NAMALWA (cell line): Measurements from ENCODE around the gene SYT12.
"Not testable (repeated sequence)": the region's sequence is repeated elsewhere in the genome, so short reads cannot be mapped to it uniquely, and the experiment has no call there.

ENCODE experiments used
- DNase-seq: peaks from one replicate; pipeline ENCODE4 v3.0.0-alpha.2; 2015; ENCODE audit warnings: low spot score

SYT12 gene

GRCh38 chr11:66999555-66999954, 23.4 kb upstream of the SYT12 start:
- DNase-seq, result no peak

- no peak for DNase-seq
Observed at GRCh38 chr11:67001332-67001731, 21.6 kb upstream of the SYT12 start.

GRCh38 chr11:67002297-67002913, 20.5 kb upstream of the SYT12 start:
- no peak for DNase-seq

DNA sequence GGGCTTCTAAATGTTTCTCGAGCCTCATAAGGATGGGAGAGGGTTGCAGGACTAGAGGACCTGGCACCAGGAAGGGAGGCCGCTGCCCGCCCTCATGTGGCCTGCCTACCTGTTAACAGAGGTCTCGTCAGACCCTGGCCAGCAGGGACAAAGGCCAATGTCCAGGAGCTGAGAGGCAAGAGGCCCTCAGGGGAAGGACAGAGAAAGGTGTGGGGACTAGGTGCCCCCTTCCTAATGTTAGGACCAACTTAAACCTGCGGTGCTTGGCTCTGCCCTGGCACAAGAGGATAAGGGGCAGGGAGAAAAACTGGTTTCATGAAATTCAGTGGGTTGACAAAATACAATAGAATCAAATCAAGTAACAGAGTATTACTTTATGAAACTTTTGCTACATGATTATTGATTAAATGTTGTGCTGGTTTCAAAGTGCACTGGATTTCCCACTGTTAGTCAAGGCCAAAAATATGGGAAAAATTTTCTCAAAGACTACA, 20.0 kb upstream of the SYT12 start:
- DNase-seq, result no peak

DNA sequence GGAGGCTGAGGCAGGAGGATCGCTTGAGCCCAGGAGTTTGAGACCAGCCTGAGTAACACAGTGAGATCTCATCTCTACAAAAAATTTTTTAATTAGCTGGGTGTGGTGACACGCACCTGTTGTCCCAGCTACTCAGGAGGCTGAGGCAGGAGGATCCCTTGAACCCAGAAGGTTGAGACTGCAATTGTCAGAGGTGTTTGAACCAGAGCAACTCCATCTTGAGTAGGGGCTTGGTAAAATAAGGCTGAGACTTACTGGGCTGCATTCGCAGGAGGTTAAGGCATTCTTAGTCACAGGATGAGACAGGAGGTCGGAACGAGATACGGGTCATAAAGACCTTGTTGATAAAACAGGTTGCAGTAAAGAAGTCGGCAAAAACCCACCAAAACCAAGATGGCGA, 17.7 kb upstream of the SYT12 start:
- not testable (repeated sequence) for DNase-seq

- peak; percentile 93 for DNase-seq
Observed at GRCh38 chr11:67006029-67006884, 16.7 kb upstream of the SYT12 start.

DNA sequence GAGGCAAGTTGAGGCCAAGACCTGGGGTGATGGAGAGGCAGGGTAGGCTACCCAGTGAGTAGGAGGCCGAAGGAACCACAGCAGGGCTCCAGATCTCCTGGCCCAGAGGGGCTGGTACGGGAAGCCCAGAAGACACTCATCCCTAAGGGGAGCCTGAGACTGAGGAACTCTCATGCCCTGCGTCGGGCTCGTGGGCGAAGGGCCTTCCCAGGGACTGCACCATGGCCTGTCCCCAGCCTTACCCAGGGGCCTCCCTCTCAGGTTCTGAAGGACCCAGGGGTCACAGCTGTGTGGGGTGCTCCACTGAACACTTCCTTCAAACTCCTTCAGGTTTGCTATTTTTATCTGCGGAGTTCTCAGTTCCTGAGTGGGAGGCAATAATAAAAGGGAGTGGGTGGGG, 15.8 kb upstream of the SYT12 start:
- no peak for DNase-seq

DNA sequence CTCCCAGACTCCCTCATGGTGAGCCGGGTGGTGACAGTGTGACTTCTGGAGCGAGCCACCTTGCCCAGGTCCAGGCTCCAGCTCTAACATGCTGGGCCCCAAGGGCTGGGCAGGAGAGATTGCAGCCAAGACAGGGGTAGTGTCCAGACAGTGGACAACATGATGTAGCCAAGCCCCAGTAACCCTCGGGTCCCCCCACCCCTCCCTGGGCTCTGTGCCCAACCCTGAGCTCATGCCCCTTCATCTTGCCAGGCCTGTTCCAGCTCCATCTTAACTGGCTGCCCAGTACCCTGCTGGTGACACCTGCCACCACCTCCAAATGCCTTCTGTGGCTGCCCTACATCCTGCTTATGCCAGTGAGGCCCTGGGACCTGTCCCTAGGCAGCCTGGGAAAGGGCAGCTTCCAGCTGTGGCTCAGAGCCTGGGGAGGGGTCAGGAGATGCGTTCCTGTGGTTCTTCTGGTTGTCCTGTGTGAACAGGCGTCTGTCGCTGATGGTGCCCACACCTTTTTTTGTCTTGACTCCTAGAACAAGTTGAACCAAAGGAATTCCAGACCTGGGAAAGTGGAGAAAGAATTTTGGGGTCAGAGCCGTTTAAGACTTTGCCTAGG, 12.5 kb upstream of the SYT12 start:
- DNase-seq, result no peak

- no peak for DNase-seq
Observed at GRCh38 chr11:67013511-67014045, 9.4 kb upstream of the SYT12 start.

DNA sequence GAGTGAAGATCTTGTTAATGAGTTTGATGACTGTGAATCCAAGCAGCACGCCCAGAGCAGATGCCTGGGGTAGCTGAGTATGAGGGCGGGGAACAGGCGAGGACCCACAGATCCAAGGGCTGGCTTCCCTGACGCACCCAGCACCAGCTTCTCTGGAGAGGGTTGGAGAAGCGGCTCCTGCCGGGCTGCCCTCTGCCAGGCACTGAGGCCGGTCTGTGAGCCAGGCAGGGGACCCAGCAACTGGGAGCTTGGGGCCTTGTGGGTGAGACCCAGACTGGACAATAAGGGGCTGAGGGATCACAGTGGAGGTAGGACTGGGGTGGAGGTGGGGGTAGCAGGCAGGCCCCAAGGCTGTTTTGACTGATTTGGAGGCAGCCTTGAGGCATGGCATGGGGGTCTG, 8.6 kb upstream of the SYT12 start:
- DNase-seq, result no peak

DNA sequence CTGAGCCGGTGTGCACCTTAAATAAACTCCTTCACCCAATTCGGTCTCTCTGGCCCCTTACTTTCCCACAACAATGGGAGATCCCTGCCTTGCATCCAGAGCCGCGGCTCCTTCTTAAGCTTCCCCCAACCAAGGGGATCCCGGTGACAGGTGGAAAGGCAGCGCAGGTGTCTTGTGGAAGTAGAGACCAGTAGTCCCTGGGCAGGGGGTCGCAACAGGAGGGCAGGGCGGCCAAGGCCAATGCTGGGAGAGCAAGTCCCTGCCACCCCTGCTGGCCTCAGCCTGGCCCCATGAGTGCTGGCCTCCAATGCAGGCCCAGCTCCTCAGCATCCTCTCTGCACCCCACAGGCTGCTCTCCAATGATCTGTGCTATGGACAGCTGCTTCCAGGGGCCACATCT, 7.9 kb upstream of the SYT12 start:
- no peak for DNase-seq

- no peak for DNase-seq
Observed at GRCh38 chr11:67016550-67016949, 6.4 kb upstream of the SYT12 start.

- no peak for DNase-seq
Observed at GRCh38 chr11:67020949-67021348, 2.0 kb upstream of the SYT12 start.

DNA sequence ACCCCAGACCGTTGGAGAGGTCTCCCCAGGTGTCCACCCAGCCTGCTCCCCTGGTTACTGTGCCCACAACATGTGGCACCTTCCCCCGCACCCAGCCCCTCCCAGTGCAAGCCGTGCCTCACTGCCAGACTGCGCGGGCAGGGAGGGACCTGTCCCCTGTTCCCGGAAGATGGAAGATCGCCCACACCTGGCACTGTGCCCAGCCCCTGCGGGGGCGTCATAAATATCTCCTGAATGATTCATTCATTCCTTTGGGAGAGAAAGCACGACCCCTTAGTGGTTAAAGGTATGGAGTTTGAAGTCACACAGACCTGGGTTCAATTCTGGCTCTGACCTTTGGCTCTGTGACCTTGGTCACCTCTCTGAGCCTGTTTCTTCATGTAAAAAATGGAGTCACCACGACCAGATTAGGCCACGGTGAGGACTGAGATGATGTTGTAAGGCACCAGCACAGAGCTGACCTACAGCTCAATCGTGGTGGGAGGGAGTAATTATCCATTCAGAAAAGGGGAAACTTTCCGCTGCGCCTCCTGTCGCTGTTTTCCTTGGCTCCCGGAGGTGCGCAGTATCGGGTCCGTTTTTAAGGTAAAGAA, 497 bp upstream of the SYT12 start:
- DNase-seq, result no peak

- DNase-seq, result no peak
Observed at GRCh38 chr11:67023957-67024353, 1.0 kb downstream of the SYT12 start.

GRCh38 chr11:67024410-67024809, 1.5 kb downstream of the SYT12 start:
- peak; percentile 58 for DNase-seq

DNA sequence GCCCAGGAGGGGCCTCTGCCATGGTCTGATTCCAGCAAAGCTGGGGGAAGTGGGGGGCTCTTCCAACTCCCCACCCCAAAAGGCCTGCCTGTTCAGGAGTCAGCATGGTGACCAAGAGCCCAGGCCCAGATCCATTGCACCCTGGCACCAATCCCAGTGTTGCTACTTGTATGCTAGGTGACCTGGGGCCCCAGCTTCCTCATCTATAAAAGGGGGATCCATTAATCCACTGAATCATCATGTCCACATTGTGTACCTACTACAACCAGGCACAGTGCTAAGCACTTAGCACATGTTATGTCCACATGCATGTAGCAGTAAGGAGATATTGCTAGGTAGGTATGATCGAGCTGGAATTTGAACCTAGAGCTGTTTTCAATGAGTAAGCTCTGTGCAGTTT, 2.0 kb downstream of the SYT12 start:
- DNase-seq, result no peak

GRCh38 chr11:67025750-67026149, 2.8 kb downstream of the SYT12 start:
- DNase-seq, result no peak

- DNase-seq, result no peak
Observed at GRCh38 chr11:67026941-67027340, 4.0 kb downstream of the SYT12 start.

GRCh38 chr11:67027483-67027930, 4.6 kb downstream of the SYT12 start:
- peak; percentile 33 for DNase-seq

DNA sequence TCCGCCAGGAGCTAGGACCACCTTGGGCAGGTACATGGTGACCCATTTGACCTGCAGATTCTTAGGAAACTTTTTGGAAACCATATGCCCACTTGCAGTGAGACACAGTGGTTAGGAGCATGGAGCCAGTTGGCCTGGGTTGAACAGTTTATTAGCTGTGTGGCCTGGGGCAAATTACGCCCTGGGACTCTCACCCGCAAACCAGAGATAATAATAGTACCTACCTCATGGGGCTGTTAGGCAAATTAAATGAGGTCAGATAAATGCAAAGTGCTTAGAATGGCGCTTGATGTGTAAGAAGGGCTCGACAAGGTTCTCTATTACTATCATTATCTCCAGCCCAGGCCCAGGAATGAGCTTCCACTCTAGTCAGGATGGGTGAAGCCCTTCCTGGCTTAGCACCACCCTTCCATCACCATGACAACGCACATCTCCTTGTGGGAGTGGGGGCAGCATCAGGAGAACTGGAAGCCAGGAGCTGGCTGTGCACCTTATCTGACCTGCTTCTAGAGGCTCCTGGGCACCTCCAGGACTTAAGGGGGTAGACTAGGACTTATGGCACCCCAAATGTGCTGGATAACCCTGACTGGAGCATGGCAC, 5.1 kb downstream of the SYT12 start:
- peak; percentile 87 for DNase-seq

DNA sequence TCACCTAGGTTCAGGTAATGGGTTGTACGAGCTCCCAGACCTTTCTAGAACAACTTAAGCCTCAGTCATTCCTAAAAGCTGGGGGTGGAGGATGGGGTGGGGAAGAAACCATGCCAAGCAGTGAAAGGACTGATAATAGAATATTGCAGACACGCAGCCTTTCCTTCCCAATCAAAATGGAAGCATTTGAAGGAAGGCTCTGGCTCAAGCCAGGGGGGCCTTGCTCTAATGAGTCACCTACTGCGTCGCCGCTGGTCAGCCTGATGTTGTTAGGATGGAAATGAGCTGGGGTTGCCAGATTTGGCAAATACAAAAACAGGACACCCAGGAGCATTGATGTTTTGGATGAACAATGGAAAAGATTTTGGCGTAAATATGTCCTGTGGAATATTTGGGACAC, 6.2 kb downstream of the SYT12 start:
- DNase-seq, result no peak
